NCI-H1048 (cell line): ENCODE results near the gene GRAMD4.
A peak's percentile ranks its signal among the peaks of the same experiment; 100 is the strongest.

Experiments used
- DNase-seq: peaks from one replicate; lab custom pipeline; 2025; lab: John Stamatoyannopoulos, UW

The GRAMD4 gene

DNA sequence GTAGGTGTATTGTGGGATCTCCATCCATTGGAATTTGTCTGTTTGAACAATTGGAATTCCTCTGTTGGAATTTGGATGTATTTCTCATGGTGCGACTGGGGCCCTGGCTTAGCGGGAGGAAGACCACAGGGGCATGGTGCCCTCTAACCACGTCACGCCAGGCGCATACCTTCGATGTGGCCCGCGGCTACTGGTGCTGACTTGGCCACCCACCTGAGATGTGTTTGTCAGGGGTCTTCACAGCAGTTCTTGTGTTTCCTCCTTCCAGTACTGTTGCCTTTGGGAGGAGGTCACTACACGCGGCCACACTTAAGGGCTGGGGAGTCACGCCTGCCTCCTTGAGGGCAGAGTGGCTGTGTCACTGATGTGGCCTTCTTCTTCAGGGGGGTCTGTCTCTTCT is 36.6 kb upstream of the GRAMD4 start:
- no peak for DNase-seq

DNA sequence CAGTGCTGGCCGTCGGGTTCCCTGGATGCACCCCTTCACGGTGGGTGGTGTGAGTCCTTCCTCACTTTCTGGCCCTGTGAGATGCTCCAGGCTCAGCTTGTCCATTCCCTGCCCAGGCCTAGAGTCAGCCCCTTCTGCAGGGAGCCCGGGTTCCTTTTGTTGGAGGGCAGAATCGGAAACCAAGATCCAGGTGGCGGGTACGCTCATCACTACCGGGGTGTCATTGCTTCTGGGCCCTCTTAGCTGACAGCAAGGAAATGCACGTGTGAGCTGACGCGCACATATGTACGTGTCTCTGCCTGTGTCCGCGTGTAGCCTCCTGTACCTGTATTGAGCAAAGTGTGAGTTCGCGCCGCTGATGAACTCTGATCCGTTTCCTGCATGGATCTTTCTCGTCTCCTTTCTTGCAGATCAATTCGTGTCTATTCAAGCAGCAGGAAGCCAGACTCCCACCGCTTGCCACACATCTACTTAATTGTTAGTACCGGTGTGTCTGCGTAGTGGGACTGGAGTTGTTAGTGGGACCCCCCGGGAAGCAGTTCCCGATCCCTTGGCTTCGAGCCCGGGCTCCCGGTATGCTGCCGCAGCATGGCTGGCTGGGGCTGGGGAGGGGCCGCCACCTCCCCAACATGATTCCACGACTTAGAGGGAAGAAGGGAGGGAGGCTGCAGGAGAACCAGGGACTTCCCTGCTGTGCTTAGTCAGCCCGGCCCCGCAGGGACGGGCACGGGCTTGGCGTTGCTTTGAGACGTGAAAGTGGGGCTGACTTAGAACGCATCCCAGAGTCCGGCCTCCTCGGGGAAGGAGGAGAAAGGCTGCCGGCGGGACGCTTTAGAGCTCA is 35.9 kb upstream of the GRAMD4 start:
- DNase-seq, result no peak

DNA sequence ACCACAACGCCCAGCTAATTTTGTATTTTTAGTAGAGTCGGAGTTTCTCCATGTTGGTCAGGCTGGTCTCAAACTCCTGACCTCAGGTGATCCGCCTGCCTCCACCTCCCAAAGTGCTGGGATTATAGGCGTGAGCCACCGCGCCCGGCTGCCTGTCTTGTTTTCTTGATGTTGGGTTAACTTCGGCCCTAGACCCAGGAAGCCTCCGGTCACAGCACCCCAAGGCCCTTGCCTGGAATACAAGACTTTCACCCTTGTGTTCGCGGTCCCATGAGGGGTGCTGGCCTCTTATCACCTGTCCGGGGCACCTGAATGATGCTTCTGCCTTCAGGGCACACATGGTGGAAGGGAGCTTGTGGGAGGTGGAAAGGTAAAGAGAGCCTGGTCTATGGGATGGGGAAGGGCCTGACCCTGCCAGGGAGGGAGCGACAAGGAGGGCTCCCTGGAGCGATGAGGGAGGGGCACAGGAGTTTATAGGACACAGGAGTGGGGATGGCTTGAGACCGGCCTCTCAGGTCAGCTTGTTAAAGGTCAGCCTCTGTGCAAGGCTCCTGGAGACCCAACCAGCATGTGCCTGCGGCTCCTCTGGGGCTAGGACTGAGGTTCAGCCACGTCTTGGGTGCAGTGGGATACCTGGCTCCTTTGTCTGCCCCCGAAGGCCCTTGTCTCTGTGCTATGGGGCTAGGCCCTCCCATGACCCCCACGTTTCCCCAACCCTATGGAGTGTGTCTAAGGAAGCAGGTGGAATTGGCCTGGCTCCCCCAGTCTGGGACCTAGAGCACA is 34.7 kb upstream of the GRAMD4 start:
- no peak for DNase-seq

DNA sequence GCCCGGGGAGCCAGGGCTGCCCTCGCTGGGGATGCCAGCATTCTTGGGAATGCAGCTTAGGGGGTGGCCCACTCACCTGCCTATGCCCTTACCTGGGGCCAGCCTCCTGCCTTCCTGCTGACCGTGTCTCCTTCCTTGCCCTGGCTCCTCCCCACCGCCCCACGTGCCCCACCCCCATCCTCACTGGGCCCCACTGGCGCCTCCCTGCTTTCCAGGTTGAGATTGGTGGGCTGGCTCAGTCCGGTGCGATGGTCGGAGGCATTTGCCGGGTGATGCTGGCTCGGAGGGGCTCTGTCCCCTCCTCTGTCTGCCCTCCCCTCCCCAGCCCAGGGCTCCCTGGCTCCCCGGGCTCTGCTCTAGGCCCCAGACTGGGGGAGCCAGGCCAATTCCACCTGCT is 34.1 kb upstream of the GRAMD4 start:
- DNase-seq, result no peak

DNA sequence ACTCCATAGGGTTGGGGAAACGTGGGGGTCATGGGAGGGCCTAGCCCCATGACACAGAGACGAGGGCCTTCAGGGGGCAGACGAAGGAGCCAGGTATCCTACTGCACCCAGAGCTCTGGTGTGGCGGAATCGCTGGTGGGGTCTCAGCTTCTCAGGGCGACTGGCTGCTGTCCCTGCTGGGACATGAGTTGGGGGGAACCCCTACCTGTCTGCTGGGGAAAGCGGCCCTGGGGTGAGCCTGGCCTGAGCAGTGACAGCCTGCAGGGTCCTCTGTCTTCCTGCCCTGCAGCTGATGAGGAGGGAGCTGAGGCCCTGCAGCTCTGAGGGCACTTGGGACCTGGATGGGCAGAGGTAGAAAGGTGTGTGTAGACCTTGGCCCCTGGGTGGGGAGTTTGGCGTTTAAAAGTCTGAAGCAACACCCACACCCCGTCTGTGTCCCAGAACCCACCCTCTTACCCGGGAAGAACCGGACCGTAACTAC is 33.6 kb upstream of the GRAMD4 start:
- DNase-seq, result no peak

DNA sequence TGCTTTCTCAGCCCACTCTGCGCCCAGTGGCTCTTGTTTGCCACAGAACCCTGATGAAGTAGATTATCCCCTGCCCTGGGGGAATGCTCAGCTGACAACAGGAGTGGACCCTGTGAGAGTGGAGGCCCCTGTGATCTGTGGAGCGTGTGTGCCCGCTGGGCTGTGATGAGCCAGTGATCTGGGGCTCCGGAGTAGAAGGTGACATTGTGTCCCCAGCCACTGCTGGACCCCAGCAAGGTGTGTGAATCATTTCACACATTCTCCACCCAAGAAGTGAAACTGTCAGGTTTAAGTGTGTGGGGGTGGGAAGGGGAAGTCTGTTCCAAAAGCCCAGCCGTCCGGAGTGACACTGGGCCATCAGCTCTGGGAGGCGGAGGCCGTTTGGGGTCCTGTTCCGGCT is 33.1 kb upstream of the GRAMD4 start:
- DNase-seq, result no peak

DNA sequence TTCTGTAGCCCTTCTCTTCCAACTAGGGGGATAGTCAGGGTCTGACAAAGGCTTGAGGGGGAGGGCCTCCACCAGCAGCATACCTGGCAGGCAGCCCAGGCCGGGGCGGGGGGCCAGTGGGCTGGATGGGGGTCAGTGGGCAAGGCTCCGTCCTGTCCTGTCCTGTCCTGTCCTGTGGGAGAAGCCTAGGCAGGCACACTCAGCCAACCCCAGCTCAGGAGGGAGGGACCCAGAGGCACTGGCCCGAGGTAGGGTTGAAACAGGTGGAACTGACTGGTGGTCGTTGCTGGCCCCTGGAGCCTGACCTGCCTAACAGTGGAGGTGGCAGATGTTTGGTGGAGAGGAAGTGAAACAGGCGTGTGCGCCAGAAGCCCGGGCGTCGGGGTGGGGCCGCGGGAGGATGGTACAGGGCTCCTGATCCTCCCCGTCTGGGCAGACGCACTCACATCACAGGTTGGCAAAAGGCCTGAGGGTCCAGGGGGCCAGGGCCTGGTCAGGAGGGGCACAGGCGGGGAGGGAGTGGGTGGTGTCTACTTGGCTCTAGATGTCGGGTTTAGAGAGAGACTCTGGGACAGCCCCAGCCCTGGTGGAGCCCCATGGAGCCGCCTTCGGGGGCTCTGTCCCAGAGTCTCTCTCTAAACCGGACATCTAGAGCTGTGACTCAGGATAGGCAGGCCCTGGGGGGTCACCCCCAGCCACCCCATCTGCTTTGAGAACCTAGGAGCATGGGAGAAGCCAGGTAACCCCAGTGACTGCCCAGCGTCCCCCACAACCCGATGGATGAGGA is 32.5 kb upstream of the GRAMD4 start:
- DNase-seq, result no peak

DNA sequence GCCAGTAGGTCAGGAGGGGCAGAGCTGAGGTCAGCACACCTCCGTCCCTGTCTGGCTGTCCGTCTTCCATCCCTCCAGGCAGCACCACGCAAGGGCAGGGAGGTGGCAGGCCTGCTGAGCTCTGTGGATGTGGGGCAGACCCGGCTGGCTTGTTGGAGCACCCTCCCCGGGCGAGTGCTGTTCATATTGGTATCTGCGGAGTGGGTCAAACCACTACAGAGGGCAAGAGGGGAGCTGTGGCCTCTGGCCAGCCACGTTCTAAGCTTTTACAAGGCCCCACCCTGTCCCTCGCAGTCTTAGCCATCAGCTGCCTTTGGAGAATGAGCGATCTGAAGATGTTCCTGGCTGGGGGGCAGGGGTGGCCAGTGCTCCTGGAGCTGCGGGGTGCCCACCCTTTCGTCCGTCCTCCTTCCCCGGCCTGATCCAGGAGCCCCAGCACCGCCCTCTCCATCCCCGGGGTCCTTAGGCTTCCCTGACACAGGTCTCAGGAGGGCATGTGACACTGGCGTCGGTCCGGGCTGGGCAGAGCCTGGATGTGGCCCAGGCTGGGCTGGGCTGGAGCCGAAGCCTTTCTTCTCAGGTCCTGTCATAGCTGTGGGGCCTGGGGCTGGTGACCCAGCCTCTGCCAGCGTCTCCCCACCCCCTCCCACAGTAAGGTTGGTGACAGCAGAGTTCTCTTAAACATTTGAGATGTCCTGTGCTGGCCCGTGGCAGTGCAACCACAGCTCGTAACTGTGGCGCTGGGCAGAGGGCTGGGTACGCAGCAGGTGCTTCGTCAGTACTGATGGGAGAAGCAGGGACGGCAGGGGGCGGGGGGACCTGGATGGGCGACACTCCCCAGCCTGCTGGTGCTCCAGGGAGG is 31.7 kb upstream of the GRAMD4 start:
- DNase-seq, result no peak

DNA sequence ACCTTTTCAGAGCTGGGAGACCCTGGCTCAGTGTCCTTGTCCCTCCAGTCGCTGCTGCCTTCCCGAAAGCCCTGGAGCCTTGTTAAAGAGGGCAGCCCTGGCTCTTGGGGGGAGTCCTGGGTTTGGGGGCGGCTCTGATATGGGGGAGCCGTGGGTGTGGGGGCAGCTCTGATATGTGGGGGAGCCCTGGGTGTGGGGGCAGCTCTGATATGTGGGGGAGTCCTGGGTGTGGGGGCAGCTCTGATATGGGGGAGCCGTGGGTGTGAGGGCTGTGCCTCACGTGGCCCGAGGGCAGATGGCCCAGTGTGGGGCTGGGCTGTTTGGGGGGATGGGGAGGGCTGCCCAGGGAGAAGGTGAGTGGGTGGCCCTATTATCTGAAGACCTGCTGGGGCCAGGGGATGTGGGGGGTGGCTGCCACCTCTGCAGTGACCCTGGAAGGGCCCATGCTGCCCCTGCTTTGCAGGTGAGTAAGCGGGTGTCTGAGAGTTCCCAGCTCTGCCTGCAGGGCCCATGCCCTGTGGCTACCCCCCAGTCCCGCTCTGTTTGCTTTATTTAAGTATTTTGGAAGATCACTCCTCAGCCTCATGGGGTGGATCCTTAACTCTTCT is 30.9 kb upstream of the GRAMD4 start:
- no peak for DNase-seq

DNA sequence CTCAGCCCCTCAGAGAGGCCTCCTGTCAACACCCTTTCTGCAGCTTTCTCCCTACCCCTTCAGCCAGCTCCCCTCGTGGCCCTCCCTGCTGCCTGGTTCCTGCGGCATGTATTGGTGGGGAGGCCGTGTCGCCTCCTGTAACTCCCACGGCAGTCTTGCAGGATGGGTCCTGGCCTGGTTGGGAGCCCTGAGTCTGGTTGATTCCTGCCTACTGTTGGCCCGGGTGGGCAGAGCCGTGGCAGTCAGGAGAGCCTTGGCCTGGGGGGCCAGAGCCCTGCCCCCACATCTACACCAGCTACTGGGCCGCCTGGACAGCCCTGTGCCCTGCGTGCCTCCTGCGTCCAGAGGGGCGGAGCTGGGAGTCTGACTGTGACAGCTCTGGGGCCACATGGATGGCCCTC is 30.3 kb upstream of the GRAMD4 start:
- no peak for DNase-seq

DNA sequence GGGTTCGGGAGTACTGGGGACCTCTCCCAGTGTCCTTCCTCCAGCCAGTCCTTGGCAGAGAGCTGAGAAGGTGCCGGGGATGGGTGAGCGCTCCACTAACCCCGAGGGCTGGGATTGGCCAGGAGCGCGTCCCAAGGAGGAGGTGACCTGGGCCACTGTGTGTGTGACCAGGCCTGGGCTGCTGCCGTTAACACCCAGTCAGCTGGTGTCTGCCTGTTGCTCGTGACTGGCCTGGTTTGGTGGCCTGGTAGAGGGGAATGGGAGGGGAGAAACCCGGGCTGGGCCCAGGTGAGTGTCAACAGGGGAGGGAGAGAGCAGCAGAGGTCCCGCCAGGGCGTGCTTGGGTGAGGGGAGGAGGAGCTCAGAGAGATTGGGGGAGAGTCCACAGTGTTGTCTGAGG is 29.9 kb upstream of the GRAMD4 start:
- DNase-seq, result no peak

DNA sequence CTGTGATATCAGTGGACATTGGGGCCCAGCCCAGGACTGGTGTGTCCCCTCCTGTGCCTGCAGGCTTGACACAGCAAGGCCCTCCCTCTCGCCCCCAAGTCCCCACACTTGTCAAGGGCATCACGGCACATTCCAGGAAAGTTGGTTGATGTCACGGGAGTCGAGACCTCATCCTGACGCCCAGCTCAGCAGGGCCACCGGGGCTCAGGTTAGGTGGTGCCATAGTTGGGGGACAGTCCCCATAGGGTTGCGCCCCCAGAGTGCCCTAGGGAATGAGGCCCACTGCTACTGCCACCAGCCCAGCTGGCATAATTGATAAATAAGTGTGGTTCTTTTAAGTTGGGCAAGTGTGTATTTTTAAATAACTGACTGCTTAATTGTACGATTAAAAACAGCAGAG is 28.3 kb upstream of the GRAMD4 start:
- DNase-seq, result no peak

DNA sequence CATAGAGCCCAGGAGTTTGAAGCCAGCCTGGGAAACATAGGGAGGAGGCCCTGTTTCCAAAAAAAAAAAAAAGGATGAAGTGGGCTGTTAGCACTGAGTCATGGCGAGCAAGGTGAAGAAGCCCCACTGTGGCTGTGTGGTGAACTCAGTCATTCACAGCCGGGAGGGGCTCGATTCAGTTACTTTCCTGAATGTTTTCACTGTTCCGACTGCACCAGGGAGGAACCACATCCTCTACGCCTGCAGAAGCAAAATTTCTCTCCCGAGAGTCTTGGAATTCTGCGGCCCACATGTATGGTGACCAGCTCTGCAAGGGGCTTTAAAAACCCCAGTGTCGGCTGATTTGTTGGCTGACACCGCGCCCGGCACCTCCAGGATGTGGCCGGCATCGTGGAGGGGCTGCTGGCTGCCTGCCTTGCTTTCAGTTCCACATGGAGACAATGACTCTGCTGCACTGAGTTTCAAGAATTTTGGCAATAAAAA is 27.8 kb upstream of the GRAMD4 start:
- no peak for DNase-seq

DNA sequence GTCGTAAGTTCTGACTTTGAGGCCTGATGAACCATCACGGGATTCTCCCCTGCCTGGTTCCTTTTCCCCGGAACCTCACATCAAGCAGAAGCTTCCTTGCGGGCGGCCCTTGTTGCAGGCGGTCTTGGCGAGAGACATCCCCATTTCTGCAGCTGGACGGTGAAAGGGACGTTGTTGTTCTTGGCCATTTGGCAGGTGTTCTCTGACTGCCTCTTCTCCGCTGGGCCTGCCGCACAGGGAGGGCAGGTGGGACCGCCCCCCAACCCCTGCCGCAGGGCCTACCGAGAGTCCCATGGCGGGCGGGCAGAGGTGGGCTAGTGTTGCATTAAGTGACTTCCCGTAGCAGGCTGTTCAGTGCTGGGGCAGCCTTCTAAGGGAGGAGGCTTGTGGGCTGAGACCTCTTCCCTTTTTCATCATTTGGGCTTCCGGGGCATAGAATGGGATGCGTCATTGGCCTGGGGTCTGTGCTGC is 26.9 kb upstream of the GRAMD4 start:
- DNase-seq, result no peak

DNA sequence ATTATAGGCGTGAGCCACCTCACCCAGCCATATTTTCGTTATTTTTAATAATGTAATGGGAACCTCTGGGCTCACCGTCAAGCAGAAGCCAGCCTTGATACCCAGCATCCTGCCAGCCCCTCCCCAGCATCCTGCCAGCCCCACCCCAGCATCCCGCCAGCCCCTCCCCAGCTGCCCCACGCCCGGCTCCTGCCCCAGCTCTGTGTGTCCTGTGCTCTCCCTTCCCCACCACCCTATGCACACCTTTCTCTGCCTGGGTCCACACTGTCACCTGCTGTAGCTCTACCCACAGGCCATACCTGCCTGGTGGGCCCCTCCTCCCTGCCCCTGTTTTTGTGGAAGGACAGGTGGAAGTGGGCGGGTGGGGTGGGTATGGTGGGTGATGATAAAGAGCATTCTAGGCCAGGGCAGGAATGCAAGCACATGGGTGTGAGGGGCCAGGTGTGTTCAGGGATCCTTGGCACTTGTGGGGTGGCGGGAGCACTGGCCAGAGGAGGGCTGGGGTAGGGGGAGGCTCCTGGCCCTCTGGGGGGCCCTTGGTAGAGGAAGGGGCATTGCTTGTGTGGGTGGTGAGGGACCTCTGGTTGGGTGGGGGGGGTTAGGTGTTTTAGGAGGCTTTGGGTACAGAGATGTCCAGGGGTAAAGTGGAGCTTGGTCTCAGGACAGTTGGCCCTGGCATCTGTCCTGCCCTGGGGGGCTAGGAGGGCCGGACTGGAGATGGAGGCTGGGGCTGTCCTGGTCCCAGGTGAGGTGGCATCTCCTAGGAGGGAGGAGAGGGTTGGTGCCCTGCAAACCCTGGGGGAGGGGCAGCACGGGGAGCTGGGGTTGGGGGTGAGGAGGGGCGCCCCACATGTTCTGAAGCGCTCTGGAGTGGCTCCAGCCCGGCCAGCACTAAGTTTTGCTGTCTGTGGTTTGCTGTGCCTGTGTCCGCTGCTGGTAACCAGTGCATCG is 25.9 kb upstream of the GRAMD4 start:
- DNase-seq, result no peak

DNA sequence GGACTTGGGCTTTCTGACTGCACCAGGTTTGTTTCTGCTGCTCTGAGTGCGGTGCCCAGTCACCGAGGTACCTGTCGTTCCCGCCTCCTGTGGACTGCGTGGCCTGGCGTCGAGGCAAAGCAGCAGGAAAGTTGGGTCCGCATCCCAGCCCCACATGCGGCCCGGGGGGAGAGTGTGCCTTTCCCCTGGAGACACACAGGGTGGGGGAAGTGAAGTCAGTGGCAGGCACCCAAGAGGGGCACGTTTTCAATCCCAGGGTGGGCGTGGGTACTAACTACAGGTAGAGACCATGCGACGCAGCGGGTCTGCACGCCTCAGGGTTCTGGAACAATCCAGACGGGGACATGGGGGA is 25.3 kb upstream of the GRAMD4 start:
- no peak for DNase-seq

DNA sequence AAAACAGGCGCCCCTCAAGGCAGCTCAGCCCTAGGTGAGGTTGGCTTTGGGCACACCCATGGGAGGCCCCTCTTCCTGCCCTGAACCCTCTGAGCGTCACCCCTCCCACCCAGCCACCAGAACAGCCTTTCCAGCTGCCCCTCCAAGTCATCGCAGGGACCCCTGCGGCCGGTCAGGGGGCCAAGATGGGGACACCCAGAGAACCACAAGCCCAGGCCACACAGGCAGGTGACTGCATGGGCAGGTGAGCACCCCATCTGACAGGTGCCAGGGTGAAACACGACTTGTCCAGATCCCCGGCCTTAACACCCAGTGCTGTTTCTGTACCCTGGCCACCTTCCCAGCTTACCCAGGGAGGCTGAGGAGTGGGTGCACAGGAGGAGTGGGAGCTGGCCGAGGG is 24.6 kb upstream of the GRAMD4 start:
- DNase-seq, result no peak

DNA sequence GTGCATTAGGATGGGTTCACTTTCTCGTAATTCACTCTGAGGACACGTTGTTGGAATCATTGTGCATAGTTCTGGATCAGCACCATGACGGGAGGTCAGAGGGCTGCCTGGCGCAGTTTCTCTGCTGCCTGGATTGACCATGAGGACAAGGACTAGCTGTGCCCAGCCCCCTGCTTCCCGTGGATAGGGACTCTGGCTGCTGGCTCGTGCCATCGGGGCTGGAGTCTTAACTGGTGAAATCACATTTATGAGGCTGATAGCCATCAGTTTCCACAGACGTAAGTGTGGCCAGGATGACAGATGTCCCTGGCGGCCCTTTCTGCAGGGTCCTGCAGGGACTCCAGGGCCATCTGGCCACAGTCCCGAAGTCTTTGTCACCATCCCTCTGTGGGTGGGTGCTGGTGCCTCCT is 24.1 kb upstream of the GRAMD4 start:
- no peak for DNase-seq

DNA sequence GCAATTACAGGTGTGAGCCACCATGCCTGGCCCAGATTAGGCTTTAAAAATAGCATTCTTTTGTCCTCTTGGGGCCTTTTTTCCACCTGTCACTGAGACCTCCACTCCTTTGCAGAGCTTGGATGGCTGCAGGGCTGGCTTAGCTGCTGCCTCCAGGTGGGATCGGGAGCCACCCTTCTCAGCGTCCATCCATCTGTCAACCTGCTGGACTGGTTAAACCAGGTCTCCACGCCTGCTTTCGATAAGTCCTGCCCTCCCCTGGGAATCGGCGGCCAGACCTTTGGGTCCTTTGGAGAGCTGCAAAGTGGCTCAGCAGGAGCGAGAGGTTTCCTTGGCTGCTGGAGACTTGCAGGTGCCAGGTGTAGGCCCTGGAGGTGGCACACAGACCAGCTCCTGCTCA is 23.4 kb upstream of the GRAMD4 start:
- peak; percentile 29 for DNase-seq

DNA sequence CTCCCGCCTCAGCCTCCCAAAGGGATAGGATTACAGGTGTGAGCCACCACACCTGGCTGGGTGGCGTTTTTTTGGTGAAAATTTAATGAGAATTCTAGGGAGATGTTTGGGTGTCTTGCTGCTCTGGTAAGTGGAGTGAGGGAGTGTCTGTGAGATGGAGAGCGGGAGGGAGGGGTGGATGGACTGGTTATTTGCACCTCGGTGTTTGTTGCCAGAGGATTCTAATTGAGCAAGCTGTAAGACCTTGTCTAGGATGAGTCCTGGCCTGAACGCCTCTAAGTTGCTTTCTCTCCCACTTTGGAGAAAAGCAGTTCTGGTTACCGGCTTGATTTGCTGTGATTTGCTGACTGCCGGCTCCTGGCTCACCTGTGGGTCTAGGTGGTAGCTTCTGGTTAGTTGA is 22.0 kb upstream of the GRAMD4 start:
- no peak for DNase-seq
